Measurements from ENCODE around the gene PRR9. TPM values are rescaled to one million over a fixed set of nuclear protein-coding genes. Genes with fewer than 3 reads are reported as not detected.

PRR9 gene
- not detected in 2 replicates for total RNA-seq (2021; fragmentation: NEBNext Ultra II Directional; extraction: Animal tissue kit (Norgen Biotek cat#: 25700))
- polyA plus RNA-seq (2011; rRNA removed) = not detected in 2 replicates
- polyA plus RNA-seq (2011; cell fraction: cytosol; rRNA removed) = not detected
- polyA plus RNA-seq (2011; cell fraction: nucleus; rRNA removed) = not detected
- not detected in 4 replicates for polyA plus RNA-seq (2012, experiment 1 of 2)
- polyA plus RNA-seq (2012, experiment 2 of 2) = not detected
- not detected for polyA plus RNA-seq (2013, experiment 1 of 2)
- polyA plus RNA-seq (2013, experiment 2 of 2) = not detected
- not detected in 2 replicates for polyA minus RNA-seq (2011; rRNA and poly(A)+ RNA removed)
- polyA minus RNA-seq (2011; cell fraction: cytosol; rRNA and poly(A)+ RNA removed) = not detected
- not detected for polyA minus RNA-seq (2011; cell fraction: nucleus; rRNA and poly(A)+ RNA removed)
- long read RNA-seq, experiment 1 = 0 reads
- long read RNA-seq, experiment 2 = 0 reads

GRCh38 chr1:153217212-153217611 is at the start of gene PRR9:
Gene PRR9 (plus strand): TSS chr1:153217584. CDS start chr1:153218145, 561 bp downstream.
- DNase-seq (ENCODE audit: low read depth in 1 of 2, low spot score in 2 of 2) (no peak), FAIRE-seq (no peak)
- TF ChIP-seq SIN3A (conservative IDR thresholded peaks at IDR 0.05 in 1 of 2, IDR thresholded peaks at IDR 0.05 in 1 of 2; ENCODE audit: low read depth in 1 of 2, low read length in 2 of 2) = no peak
- TF ChIP-seq CBX5 (IDR thresholded peaks at IDR 0.05; ENCODE audit: low read depth, low read length) = no peak
- TF ChIP-seq EGR1 (IDR thresholded peaks at IDR 0.05; ENCODE audit: borderline replicate concordance, low read depth, low read length) = no peak
- no peak for TF ChIP-seq GABPA (IDR thresholded peaks at IDR 0.05; ENCODE audit: borderline replicate concordance, insufficient read depth, low read length)
- TF ChIP-seq RFX5 (IDR thresholded peaks at IDR 0.05; ENCODE audit: borderline replicate concordance, low read depth, low read length) = no peak
- Histone ChIP-seq H3K14ac (ENCODE audit: insufficient read length) (no peak within 1 kb of the TSS), H3K27ac (ENCODE audit: low read depth, low read length) (no peak within 1 kb of the TSS), H3K4me2 (ENCODE audit: insufficient read depth in 1 of 2, low read depth in 2 of 2, low read length in 2 of 2) (no peak within 1 kb of the TSS), H3K23ac (ENCODE audit: insufficient read length) (no peak within 1 kb of the TSS), H4K5ac (ENCODE audit: insufficient read length, low read depth, low read length) (no peak within 1 kb of the TSS), H2BK120ac (replicated peaks; ENCODE audit: low read depth, low read length) (no peak within 1 kb of the TSS), H3K79me2 (ENCODE audit: control insufficient read depth in 1 of 2, insufficient read depth in 2 of 2, low read length in 2 of 2) (no peaks in the 10 kb centered on the region), H3K4me1 (replicated peaks in 1 of 4; ENCODE audit: control insufficient read depth in 3 of 4, insufficient read depth in 4 of 4, low read length in 3 of 4) (no peaks in the 10 kb centered on the region), H3K4me3 (ENCODE audit: extremely low read depth in 1 of 4, insufficient read depth in 2 of 4, low read depth in 3 of 4, low read length in 4 of 4) (no peak within 1 kb of the TSS), H3K9me3 (ENCODE audit: insufficient read depth in 2 of 2, low read depth in 1 of 2, low read length in 1 of 2) (peaks cover 0 to 4% of the 10 kb centered on the region in 2 experiments; a peak in 2 of 4 replicates), H3K9ac (replicated peaks in 1 of 4; ENCODE audit: extremely low read depth in 1 of 4, low read depth in 3 of 4, low read length in 3 of 4) (no peak within 1 kb of the TSS), H4K20me1 (replicated peaks in 1 of 2; ENCODE audit: control insufficient read depth in 1 of 2, insufficient read depth in 2 of 2, low read length in 2 of 2) (no peaks in the 10 kb centered on the region), H3K18ac (ENCODE audit: extremely low read depth, low read length) (no peak within 1 kb of the TSS), H2AFZ (ENCODE audit: low read length) (no peak within 1 kb of the TSS), H3K56ac (replicated peaks; ENCODE audit: insufficient read length, low read depth, low read length) (no peak within 1 kb of the TSS), H3K36me3 (ENCODE audit: control insufficient read depth in 2 of 4, insufficient read depth in 4 of 4, low read length in 3 of 4) (no peaks in the 10 kb centered on the region), H3K79me1 (ENCODE audit: low read depth, low read length) (no peaks in the 10 kb centered on the region), H3K4ac (replicated peaks; ENCODE audit: insufficient read length, low read depth, low read length) (no peak within 1 kb of the TSS), H3K23me2 (ENCODE audit: low read depth, low read length) (no peaks in the 10 kb centered on the region), H3K27me3 (replicated peaks in 1 of 4; ENCODE audit: control insufficient read depth in 3 of 4, extremely low read depth in 1 of 4, insufficient read depth in 3 of 4, low read length in 3 of 4) (no peaks in the 10 kb centered on the region; a peak in 2 of 7 replicates), H2BK15ac (ENCODE audit: low read length) (no peak within 1 kb of the TSS), H2BK5ac (ENCODE audit: low read depth, low read length) (no peak within 1 kb of the TSS), H2BK20ac (ENCODE audit: low read length) (no peak within 1 kb of the TSS), H4K8ac (ENCODE audit: extremely low read depth, insufficient read depth, low read length) (no peak within 1 kb of the TSS), H2BK12ac (ENCODE audit: low read depth, low read length) (no peak within 1 kb of the TSS), H2AK5ac (ENCODE audit: low read depth, low read length) (no peak within 1 kb of the TSS), H4K91ac (replicated peaks; ENCODE audit: insufficient read length, low read length) (no peak within 1 kb of the TSS)
- POLR2A ChIA-PET (ENCODE audit: partially characterized antibody) = no interaction called here
- WGBS, 2 experiments (ENCODE audit: extremely low coverage in 1 of 2, insufficient coverage in 1 of 2, insufficient read length in 1 of 2, insufficient replicate concordance in 2 of 2, low coverage in 1 of 2, low lambda C conversion rate in 2 of 2, missing lambda C conversion rate in 1 of 2) = 74% methylated on average over 3 of the region's 3 CpGs; no CpG with 5 or more reads in 1 of the 2 experiments
- CTCF ChIA-PET (ENCODE audit: partially characterized antibody) = interaction anchor here (1.4 to 1.5 kb wide), 2 partner anchors 12 to 347 kb away, joined by 5 read pairs; no protein-coding TSS in a partner anchor

All from H1 (cell line).